ENCODE measurements around the gene MRPL27.

The MRPL27 gene

DNA sequence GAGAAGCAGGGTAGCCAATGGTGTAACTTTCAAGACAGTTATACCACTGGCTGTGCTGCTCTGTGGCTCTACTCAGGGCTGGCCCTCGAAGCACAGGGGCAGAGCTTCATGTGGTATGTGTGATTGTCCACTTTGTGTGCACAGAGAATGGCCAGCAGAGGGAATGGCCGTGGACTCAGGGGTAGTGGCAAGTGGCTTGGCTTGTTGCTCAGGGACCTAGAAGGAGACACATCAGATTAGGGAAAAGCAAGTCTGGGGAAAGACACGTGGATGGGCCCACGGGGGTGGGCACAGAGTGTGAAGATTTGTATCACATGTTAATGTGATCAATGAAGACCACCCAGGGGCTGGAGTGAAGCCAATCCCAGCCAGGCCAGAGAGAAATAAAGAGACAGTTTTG, 47.1 kb downstream of the MRPL27 start:
- no peak overlapping the region for H3K4me3 ChIP-seq (ENCODE audit: low read depth, low read length)
- TF ChIP-seq, protein P1, sequence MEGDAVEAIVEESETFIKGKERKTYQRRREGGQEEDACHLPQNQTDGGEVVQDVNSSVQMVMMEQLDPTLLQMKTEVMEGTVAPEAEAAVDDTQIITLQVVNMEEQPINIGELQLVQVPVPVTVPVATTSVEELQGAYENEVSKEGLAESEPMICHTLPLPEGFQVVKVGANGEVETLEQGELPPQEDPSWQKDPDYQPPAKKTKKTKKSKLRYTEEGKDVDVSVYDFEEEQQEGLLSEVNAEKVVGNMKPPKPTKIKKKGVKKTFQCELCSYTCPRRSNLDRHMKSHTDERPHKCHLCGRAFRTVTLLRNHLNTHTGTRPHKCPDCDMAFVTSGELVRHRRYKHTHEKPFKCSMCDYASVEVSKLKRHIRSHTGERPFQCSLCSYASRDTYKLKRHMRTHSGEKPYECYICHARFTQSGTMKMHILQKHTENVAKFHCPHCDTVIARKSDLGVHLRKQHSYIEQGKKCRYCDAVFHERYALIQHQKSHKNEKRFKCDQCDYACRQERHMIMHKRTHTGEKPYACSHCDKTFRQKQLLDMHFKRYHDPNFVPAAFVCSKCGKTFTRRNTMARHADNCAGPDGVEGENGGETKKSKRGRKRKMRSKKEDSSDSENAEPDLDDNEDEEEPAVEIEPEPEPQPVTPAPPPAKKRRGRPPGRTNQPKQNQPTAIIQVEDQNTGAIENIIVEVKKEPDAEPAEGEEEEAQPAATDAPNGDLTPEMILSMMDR (IDR thresholded peaks at IDR 0.05; ENCODE audit: low read depth, low read length, missing control alignments): no peak
- H3K27ac ChIP-seq: no peak overlapping the region
- H3K27me3 ChIP-seq (replicated peaks): no peaks in the 10 kb centered on the region
- in situ Hi-C loops (cut with HindIII; ENCODE audit: low pct_ligation_motif_present, low sequenced_read_pairs): no loop called here
- DNase-seq: no peak
- no peaks in the 10 kb centered on the region for H3K36me3 ChIP-seq (replicated peaks)

DNA sequence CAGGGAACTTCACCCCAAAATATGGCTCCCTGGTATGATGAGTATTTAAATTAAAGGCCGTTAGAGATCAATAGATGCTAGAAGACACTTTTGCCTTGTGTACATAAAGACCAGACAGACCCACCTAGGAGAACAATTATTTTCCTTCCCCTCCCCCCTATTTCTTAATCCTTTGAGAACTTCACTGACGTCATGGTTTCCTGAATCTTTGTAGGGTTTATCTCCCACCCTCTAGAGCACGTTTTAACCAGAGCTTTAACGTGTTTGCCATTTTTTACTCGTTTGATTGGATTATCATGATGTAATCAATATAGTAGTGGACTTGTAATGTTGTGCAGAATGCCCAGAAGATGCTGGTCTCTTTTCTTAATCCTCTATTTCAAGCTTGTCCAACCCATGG, 49.9 kb downstream of the MRPL27 start:
- Histone ChIP-seq H3K36me3 (replicated peaks) (no peaks in the 10 kb centered on the region), H3K27me3 (replicated peaks) (no peaks in the 10 kb centered on the region), H3K4me3 (ENCODE audit: low read depth, low read length) (no peak overlapping the region), H3K27ac (no peak overlapping the region)
- TF ChIP-seq, protein P1 (IDR thresholded peaks at IDR 0.05; ENCODE audit: low read depth, low read length, missing control alignments): no peak
- DNase-seq: no peak
- in situ Hi-C loops (cut with HindIII; ENCODE audit: low pct_ligation_motif_present, low sequenced_read_pairs): no loop called here

DNA sequence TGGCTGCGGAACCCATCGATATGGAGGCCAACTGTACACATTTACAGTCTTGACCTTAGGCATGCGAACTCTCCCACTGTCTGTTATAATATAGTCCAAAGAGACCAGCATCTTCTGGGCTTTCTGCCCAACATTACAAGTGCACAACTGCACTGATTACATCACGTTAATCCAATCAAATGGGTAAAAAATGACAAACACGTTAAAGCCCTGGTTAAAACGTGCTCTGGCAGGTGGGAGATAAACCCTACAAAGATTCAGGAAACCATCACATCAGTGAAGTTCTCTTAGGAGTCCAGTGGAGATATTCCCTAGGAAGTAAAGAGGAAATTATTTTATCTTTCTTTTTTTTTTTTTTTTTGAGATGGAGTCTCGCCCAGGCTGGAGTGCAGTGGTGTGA, 50.7 kb downstream of the MRPL27 start:
- DNase-seq: no peak
- Histone ChIP-seq H3K27me3 (replicated peaks) (no peaks in the 10 kb centered on the region), H3K27ac (no peak overlapping the region), H3K36me3 (replicated peaks) (no peaks in the 10 kb centered on the region), H3K4me3 (ENCODE audit: low read depth, low read length) (no peak overlapping the region)
- TF ChIP-seq, protein P1 (IDR thresholded peaks at IDR 0.05; ENCODE audit: low read depth, low read length, missing control alignments): no peak
- in situ Hi-C loops (cut with HindIII; ENCODE audit: low pct_ligation_motif_present, low sequenced_read_pairs): no loop called here

DNA sequence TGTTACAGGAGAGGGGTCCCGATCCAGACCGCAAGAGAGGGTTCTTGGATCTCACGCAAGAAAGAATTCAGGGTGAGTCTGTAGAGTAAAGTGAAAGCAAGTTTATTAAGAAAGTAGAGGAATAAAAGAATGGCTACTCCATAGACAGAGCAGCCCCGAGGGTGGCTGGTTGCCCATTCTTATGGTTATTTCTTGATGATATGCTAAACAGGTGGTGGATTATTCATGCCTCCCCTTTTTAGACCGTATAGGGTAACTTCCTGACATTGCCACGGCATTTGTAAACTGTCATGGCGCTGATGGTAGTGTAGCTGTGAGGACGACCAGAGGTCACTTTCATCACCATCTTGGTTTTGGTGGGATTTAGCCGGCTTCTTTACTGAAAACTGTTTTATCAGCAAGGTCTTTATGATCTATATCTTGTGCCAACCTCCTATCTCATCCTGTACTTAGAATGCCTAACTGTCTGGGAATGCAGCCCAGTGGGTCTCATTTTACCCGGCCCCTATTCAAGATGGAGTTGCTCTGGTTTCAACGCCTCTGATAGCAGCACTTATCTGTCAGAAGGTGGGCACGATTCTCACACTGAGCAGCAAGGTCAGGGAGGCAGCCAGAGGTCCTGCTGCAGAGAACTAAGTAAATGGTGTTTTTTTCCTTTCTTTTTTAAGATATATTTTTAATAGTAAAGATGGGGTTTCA, 53.5 kb downstream of the MRPL27 start:
- no peak for DNase-seq
- in situ Hi-C loops (cut with HindIII; ENCODE audit: low pct_ligation_motif_present, low sequenced_read_pairs): no loop called here

DNA sequence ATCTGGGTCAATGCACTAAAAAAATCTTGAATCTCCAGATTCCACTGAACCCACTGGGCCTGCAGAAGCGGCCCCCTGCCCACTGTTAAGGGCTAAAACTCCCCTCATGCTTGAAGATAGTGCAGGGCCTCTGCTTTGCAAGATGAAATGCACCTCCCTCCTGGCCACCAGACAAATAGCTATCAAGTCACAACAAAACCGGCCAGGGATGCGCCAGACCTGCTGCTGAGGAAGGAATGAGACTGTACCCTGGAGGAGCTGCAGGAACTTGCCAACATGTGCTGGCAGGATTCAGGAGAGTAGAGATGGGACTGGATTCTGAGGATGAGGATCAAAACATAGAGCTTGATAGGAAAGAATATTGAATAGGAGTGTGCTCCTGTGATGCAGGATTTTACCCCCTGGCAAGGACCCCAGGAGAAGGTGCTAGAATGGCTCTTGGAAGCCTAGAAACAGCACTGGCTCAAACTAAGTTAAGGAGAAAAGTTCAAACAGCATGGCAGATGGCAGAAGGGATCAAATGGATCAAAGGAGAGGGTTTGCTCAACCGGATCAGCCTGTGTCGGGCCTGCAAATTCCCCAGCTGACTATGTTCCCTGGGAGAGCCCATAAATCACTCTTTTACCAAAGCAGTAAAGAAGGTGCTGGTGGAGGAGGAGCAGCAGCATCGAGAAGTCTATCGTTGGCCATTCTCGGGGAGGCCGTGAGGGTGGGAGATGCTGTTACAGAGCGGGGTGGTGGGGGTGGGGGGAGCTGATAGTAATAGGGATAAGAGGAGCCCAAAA, 54.3 kb downstream of the MRPL27 start:
- in situ Hi-C loops (cut with HindIII; ENCODE audit: low pct_ligation_motif_present, low sequenced_read_pairs): no loop called here
- TF ChIP-seq, protein P1 (IDR thresholded peaks at IDR 0.05; ENCODE audit: low read depth, low read length, missing control alignments): no peak
- DNase-seq: no peak
- Histone ChIP-seq H3K27me3 (replicated peaks) (no peaks in the 10 kb centered on the region), H3K36me3 (replicated peaks) (no peaks in the 10 kb centered on the region), H3K4me3 (ENCODE audit: low read depth, low read length) (no peak overlapping the region), H3K27ac (no peak overlapping the region)

More for the DNA sequence above, 53.5 kb downstream of the MRPL27 start:
- Histone ChIP-seq H3K4me3 (ENCODE audit: low read depth, low read length) (no peak overlapping the region), H3K36me3 (replicated peaks) (no peaks in the 10 kb centered on the region), H3K27ac (no peak overlapping the region), H3K27me3 (replicated peaks) (no peaks in the 10 kb centered on the region)
- TF ChIP-seq, protein P1 (IDR thresholded peaks at IDR 0.05; ENCODE audit: low read depth, low read length, missing control alignments): no peak

Data from brain microvascular endothelial cell (primary cell).